ENCODE measurements around the gene OR4E2. TPM values are rescaled to one million over a fixed set of nuclear protein-coding genes. Genes with fewer than 3 reads are reported as not detected.

The OR4E2 gene
- total RNA-seq, 1 donor from 2014 or later = not detected

GRCh38 chr14:21671371-21671770, 17.7 kb downstream of the OR4E2 start:
- H3K9me3 Mint-ChIP-seq = peaks cover 8% of the 10 kb centered on the region
- ChIA-PET CTCF (no interaction called here), POLR2A (no interaction called here)
- intact Hi-C loops (cut with micrococcal nuclease) = no loop called here
- H3K27ac Mint-ChIP-seq = no peak overlapping the region
- H3K4me3 Mint-ChIP-seq = no peak overlapping the region
- TF ChIP-seq CTCF (IDR thresholded peaks at IDR 0.05) = no peak
- peaks cover 4% of the 10 kb centered on the region for H3K27me3 Mint-ChIP-seq
- H3K4me1 Mint-ChIP-seq = no peaks in the 10 kb centered on the region
- no peak for ATAC-seq (ENCODE audit: low read depth)
- no peak for DNase-seq
- no peaks in the 10 kb centered on the region for H3K36me3 Mint-ChIP-seq (ENCODE audit: low read depth)

GRCh38 chr14:21672116-21672515, 18.5 kb downstream of the OR4E2 start:
- no peak for TF ChIP-seq CTCF (IDR thresholded peaks at IDR 0.05)
- ChIA-PET POLR2A (no interaction called here), CTCF (no interaction called here)
- DNase-seq (no peak), ATAC-seq (ENCODE audit: low read depth) (no peak)
- Mint-ChIP-seq H3K27ac (no peak overlapping the region), H3K4me3 (no peak overlapping the region), H3K27me3 (peaks cover 5% of the 10 kb centered on the region), H3K9me3 (peaks cover 8% of the 10 kb centered on the region), H3K4me1 (no peaks in the 10 kb centered on the region), H3K36me3 (ENCODE audit: low read depth) (no peaks in the 10 kb centered on the region)
- intact Hi-C loops (cut with micrococcal nuclease) = no loop called here

GRCh38 chr14:21673718-21674117, 20.1 kb downstream of the OR4E2 start, which contains the start of gene OR4E1:
TSS of gene OR4E1 (minus strand) at chr14:21673818. CDS start at chr14:21670935, 2,883 bp downstream.
- no peak for ATAC-seq (ENCODE audit: low read depth)
- peaks cover 10% of the 10 kb centered on the region for H3K27me3 Mint-ChIP-seq
- peaks cover 8% of the 10 kb centered on the region for H3K9me3 Mint-ChIP-seq
- no peak for DNase-seq
- no peaks in the 10 kb centered on the region for H3K36me3 Mint-ChIP-seq (ENCODE audit: low read depth)
- intact Hi-C loops (cut with micrococcal nuclease) = no loop called here
- H3K4me3 Mint-ChIP-seq = no peak within 1 kb of the TSS
- H3K4me1 Mint-ChIP-seq = no peaks in the 10 kb centered on the region
- H3K27ac Mint-ChIP-seq = no peak within 1 kb of the TSS
- no peak for TF ChIP-seq CTCF (IDR thresholded peaks at IDR 0.05)
- POLR2A ChIA-PET = no interaction called here
- CTCF ChIA-PET = no interaction called here

GRCh38 chr14:21675566-21675965, 21.9 kb downstream of the OR4E2 start:
- H3K9me3 Mint-ChIP-seq = peaks cover 8% of the 10 kb centered on the region
- no peaks in the 10 kb centered on the region for H3K4me1 Mint-ChIP-seq
- no peak for ATAC-seq (ENCODE audit: low read depth)
- DNase-seq = no peak
- POLR2A ChIA-PET = no interaction called here
- H3K27ac Mint-ChIP-seq = no peak overlapping the region
- TF ChIP-seq CTCF (IDR thresholded peaks at IDR 0.05) = no peak
- no peaks in the 10 kb centered on the region for H3K36me3 Mint-ChIP-seq (ENCODE audit: low read depth)
- H3K4me3 Mint-ChIP-seq = no peak overlapping the region
- peaks cover 12% of the 10 kb centered on the region for H3K27me3 Mint-ChIP-seq
- intact Hi-C loops (cut with micrococcal nuclease) = no loop called here
- CTCF ChIA-PET = no interaction called here

- H3K9me3 Mint-ChIP-seq = peaks cover 3% of the 10 kb centered on the region
- no peaks in the 10 kb centered on the region for H3K36me3 Mint-ChIP-seq (ENCODE audit: low read depth)
- DNase-seq (no peak), ATAC-seq (ENCODE audit: low read depth) (no peak)
- no peak for TF ChIP-seq CTCF (IDR thresholded peaks at IDR 0.05)
- CTCF ChIA-PET = no interaction called here
- intact Hi-C loops (cut with micrococcal nuclease) = no loop called here
- H3K27ac Mint-ChIP-seq = no peak overlapping the region
- H3K4me3 Mint-ChIP-seq = no peak overlapping the region
- no peaks in the 10 kb centered on the region for H3K4me1 Mint-ChIP-seq
- POLR2A ChIA-PET = no interaction called here
- H3K27me3 Mint-ChIP-seq = peaks cover 17% of the 10 kb centered on the region
Observed at GRCh38 chr14:21680072-21680471, 26.4 kb downstream of the OR4E2 start.
